Lung (tissue), 12 donors: ENCODE results near the gene SLC28A1. TPM values are rescaled to one million over a fixed set of nuclear protein-coding genes. Genes with fewer than 3 reads are reported as not detected.

Experiments
- ATAC-seq: fragments of 200-7000 bp; cut with Tn5 transposase; one replicate; pipeline ENCODE4 v1.9.1; 2020; ENCODE audit warnings: moderate number of reproducible peaks; ENCODE audit not compliant: insufficient read depth, low FRiP score
- DNase-seq, 3 donors: peaks; one replicate each; pipeline ENCODE4 v3.0.0-alpha.2; 2013 to 2017
- H3K27ac ChIP-seq, 2 donors: one replicate each; pipeline ENCODE4 v1.5.1; 2013; ENCODE audit warnings: mild to moderate bottlenecking in 2 of 2, moderate library complexity in 2 of 2, control low read depth in 1 of 2, inconsistent platforms in 1 of 2, low read depth in 1 of 2, low read length in 1 of 2
- H3K27me3 ChIP-seq, 3 donors: one replicate each; pipeline ENCODE4 v1.5.1; 2013; ENCODE audit warnings: low read length in 2 of 3; ENCODE audit not compliant: control insufficient read depth in 3 of 3, insufficient read depth in 3 of 3
- H3K36me3 ChIP-seq, 4 donors: one replicate each; pipeline ENCODE4 v1.5.1; 2013; ENCODE audit warnings: low read length in 4 of 4, mild to moderate bottlenecking in 1 of 4, moderate library complexity in 1 of 4; ENCODE audit not compliant: control insufficient read depth in 4 of 4, insufficient read depth in 4 of 4
- H3K4me1 ChIP-seq, 5 donors: one replicate each; pipeline ENCODE4 v1.5.1; 2013; ENCODE audit warnings: low read length in 5 of 5, mild to moderate bottlenecking in 2 of 5, moderate library complexity in 1 of 5; ENCODE audit not compliant: control insufficient read depth in 5 of 5, insufficient read depth in 5 of 5
- H3K4me3 ChIP-seq: one replicate; pipeline ENCODE4 v1.5.1; 2013; ENCODE audit warnings: mild to moderate bottlenecking, control low read depth, moderate library complexity
- H3K9ac ChIP-seq, 2 donors: one replicate each; pipeline ENCODE4 v1.5.1; 2013; ENCODE audit warnings: low read length in 2 of 2, control low read depth in 1 of 2; ENCODE audit not compliant: insufficient read depth in 1 of 2
- H3K9me3 ChIP-seq, 4 donors: one replicate each; pipeline ENCODE4 v1.5.1; 2013; ENCODE audit warnings: low read length in 3 of 4, mild to moderate bottlenecking in 1 of 4, moderate library complexity in 1 of 4; ENCODE audit not compliant: control insufficient read depth in 4 of 4, insufficient read depth in 3 of 4
- CTCF ChIP-seq: IDR thresholded peaks from 2 replicates; pipeline ENCODE4 v1.5.1; 2012; ENCODE audit warnings: mild to moderate bottlenecking; ENCODE audit errors: control extremely low read depth, extremely low read depth
- WGBS, 2 donors: extraction: QIAGEN DNeasy Blood & Tissue Kit; methylation state at CpG; one replicate each; pipeline ENCODE4 v1.1.7; 2013; 5-methylcytosine and 5-hydroxymethylcytosine counted together
- polyA plus RNA-seq, 2 donors: library from polyadenylated mRNA; stranded (reverse); fragments of 200-250 nt; gene quantifications; one replicate each; pipeline ENCODE4 v1.2.1, GENCODE V29; 2013
- total RNA-seq, 2 donors: library from RNA; depleted of rRNA in 1 of 2; stranded (reverse); fragments of >200 nt in 1 of 2; gene quantifications; one replicate each; pipeline ENCODE4 v1.2.1, GENCODE V29; 2014 to 2021
- donor health status: control.
- donor health status: control.
- donor health status: Bipolar disorder and iron deficiency.
- donor health status: healthy.
- donor health status: DM: yes; HTN: yes; CAD: no.

Gene SLC28A1
- total and polyA plus RNA-seq, 4 donors = 0.06 TPM; not detected in 3

GRCh38 chr15:84893607-84894006 lies 9.1 kb downstream of the SLC28A1 start:
- Histone ChIP-seq H3K36me3 (no peaks in the 10 kb centered on the region), H3K9ac (no peak overlapping the region), H3K27me3 (no peaks in the 10 kb centered on the region), H3K4me1 (no peaks in the 10 kb centered on the region), H3K4me3 (no peak overlapping the region), H3K9me3 (no peaks in the 10 kb centered on the region), H3K27ac (no peak overlapping the region)
- ATAC-seq (no peak), DNase-seq (no peak)
- WGBS, 2 donors = 81 to 92% methylated on average over 10 of the region's 10 CpGs
- TF ChIP-seq CTCF = no peak

GRCh38 chr15:84894736-84895425 lies 10.4 kb downstream of the SLC28A1 start:
- no peak for DNase-seq
- H3K9ac ChIP-seq = no peak overlapping the region
- no peaks in the 10 kb centered on the region for H3K9me3 ChIP-seq
- H3K4me1 ChIP-seq = no peaks in the 10 kb centered on the region
- no peak for ATAC-seq
- H3K36me3 ChIP-seq = no peaks in the 10 kb centered on the region
- H3K27ac ChIP-seq = no peak overlapping the region
- no peaks in the 10 kb centered on the region for H3K27me3 ChIP-seq
- H3K4me3 ChIP-seq = no peak overlapping the region
- no peak for TF ChIP-seq CTCF
- 82 to 87% methylated on average over 12 of the region's 12 CpGs for WGBS, 2 donors

GRCh38 chr15:84898761-84899160 lies 14.3 kb downstream of the SLC28A1 start:
- TF ChIP-seq CTCF = no peak
- no peak for DNase-seq
- Histone ChIP-seq H3K36me3 (no peaks in the 10 kb centered on the region), H3K27ac (no peak overlapping the region), H3K9me3 (peaks cover 0 to 3% (median under 1%) of the 10 kb centered on the region in 4 donors), H3K4me1 (no peaks in the 10 kb centered on the region), H3K27me3 (no peaks in the 10 kb centered on the region), H3K9ac (no peak overlapping the region), H3K4me3 (no peak overlapping the region)
- ATAC-seq = no peak
- 71 to 87% methylated on average over 4 of the region's 4 CpGs for WGBS, 2 donors

- TF ChIP-seq CTCF = no peak
- Histone ChIP-seq H3K4me1 (peaks cover 0 to 1% (median 0%) of the 10 kb centered on the region in 5 donors), H3K4me3 (no peak overlapping the region), H3K9ac (no peak overlapping the region), H3K27ac (no peak overlapping the region), H3K36me3 (no peaks in the 10 kb centered on the region), H3K27me3 (no peaks in the 10 kb centered on the region), H3K9me3 (peaks cover 0 to 3% (median under 1%) of the 10 kb centered on the region in 4 donors)
- 89 to 90% methylated on average over 7 of the region's 7 CpGs for WGBS, 2 donors
- no peak for ATAC-seq
- no peak for DNase-seq
Measured at GRCh38 chr15:84899750-84900149, 15.3 kb downstream of the SLC28A1 start.
